Umbilical cord (tissue), 2 donors: ENCODE measurements around the gene KLHDC1. TPM values are rescaled to one million over a fixed set of nuclear protein-coding genes. Genes with fewer than 3 reads are reported as not detected.
"Not testable (repeated sequence)": the region's sequence is repeated elsewhere in the genome, so short reads cannot be mapped to it uniquely, and the experiment has no call there.

Source experiments
- DNase-seq: peaks from one replicate; pipeline ENCODE4 v3.0.0-alpha.2; 2015; ENCODE audit warnings: low spot score
- total RNA-seq: library from RNA; depleted of rRNA; stranded (reverse); fragments of >200 nt; gene quantifications from one replicate; pipeline ENCODE4 v1.2.3, GENCODE V29; 2014; ENCODE audit warnings: low replicate concordance; ENCODE audit not compliant: insufficient read depth

Gene KLHDC1
- total RNA-seq: 36.8 TPM

DNA sequence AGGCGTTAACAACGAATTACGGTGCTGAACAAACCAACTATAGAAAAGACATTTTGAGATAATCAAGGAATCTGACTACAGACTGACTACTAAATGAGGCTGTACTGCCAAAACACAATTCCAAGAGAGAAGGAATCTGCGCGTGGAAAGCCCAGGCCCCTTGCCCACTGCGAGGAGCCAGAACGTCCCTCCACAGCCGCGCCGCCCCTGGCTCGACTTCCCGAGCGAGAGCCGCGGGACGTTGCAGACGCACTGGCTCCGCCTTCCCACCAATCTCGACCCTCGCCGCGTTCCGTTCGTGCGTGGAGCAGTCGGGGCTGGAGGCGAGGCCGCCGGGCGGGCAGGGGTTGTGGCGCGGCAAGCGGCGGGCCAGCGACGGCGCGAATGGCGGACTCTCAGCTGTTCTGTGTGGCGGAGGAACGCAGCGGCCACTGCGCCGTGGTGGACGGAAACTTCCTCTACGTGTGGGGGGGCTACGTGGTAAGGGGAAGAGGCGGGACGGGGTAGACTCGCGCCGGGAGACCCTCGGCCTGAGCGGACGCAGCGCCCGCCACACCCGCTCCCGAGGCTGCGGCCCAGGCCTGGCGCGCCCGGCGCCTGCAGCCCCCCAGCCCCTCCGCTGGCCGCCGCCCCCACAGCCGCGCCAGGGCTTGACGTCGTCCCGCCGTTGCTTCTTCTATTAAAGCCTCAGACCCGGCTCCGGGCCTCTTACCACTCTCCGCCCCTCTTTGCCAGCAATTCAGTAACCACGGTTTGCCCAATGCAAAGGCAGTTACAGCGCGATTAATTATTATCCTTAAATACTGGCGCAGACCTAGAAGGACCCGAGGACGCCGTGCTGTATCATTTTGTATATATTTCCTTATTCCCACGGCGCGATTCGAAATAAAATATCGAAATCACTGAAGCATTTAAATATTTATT is at the start of gene KLHDC1:
TSS of gene KLHDC1 (plus strand) at position 310 of the 924 bp plus-strand sequence. CDS start at position 385, 75 bp downstream.
- DNase-seq: peak; percentile 92

GRCh38 chr14:49653508-49653907 is 39.4 kb upstream of the KLHDC1 start:
- no peak for DNase-seq

DNA sequence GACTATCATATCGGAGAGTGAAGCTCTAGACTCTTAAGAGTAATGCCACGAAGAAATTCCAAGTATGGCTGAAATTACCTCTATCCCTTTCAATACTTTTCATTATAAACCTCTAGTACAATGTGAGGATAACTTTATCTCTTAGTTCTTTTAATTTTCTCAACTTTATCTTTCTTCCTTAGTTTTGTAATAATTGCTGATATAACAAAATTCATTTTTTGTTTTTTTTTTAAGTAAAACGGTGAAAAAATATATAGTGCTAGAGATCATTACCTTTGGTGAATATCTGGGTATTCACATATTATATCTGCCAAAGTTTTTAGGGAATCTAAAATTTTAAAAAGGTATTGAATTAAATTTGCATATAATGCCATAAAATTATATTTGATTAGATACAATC is 38.4 kb upstream of the KLHDC1 start:
- no peak for DNase-seq

- DNase-seq: not testable (repeated sequence)
Measured at GRCh38 chr14:49657500-49657899, 35.4 kb upstream of the KLHDC1 start.

DNA sequence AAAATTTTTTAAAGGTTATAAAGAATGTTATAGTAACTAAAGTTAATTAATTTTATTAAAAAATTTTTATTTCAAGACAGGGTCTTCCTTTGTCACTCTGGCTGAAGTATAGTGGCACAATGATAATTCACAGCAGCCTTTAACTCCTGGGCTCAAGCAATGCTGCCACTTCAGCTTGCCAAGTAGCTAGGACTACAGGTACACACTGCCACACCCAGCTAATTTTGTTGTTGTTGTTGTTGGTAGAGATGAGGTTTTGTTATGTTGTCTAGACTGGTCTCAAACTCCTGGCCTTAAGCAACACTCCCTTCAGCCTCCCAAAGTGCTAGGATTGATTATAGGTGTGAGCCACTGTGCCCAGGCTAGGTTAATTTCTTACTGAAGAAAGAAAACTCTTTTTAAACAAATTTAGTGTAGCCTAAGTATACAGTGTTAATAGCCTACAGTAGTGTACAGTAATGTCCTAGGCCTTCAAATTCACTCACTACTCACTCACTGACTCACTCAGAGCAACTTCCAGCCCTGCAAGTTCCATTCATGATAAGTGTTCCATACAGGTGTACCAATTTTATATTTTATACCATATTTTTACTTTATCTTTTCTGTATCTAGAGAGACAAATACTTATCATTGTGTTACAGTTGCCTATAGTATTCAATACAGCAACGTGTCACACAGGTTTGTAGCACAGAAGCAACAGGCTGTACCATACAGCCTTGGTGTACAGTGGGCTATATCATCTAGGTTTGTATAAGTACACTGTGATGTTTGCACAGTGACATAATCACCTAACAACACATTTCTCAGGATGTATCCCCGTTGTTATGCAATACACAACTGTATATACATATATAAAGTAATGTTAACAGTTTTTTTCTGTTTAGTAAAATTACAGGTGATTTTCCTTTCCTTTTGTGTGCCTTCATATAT is 33.1 kb upstream of the KLHDC1 start:
- no peak for DNase-seq

- DNase-seq: no peak
Measured at GRCh38 chr14:49670475-49670874, 22.4 kb upstream of the KLHDC1 start.

DNA sequence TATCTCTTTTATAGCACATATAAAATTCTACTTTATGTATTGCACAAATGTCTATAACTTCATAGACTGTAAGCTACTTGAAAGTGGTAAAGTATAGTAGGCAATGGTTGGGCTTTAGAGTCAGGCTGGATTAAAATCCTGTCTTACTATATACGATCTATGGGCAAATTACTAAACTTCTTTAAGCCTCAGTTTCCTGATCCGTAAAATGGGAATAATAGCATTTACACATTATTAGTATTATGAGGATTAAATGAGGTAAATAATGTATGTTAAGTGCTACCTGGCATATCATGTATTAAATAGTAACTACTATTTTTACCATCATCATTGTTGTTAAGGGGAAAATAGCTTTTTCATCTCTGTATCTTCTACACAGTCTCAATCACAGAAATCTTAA is 19.3 kb upstream of the KLHDC1 start:
- no peak for DNase-seq

DNA sequence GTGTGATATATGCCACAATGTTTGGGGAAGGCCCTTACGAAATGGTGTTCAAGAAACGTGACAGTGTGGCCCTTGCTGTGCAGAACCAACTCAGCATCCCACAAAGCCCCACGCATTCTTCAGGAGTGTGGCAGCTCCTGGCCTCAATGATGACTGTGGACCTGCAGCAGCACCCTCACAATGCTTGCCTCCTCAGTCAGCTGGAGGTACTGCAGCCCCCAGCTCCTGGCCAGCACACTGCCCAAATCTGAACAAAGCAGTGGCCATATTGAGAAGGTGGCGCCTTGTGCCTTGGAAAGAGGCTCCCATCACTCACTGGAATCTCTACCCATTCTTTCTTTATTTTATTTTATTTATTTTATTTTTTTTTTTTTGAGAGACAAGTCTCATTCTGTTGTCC is 15.3 kb upstream of the KLHDC1 start:
- no peak for DNase-seq

- DNase-seq: no peak
Measured at GRCh38 chr14:49679271-49679670, 13.6 kb upstream of the KLHDC1 start.

DNA sequence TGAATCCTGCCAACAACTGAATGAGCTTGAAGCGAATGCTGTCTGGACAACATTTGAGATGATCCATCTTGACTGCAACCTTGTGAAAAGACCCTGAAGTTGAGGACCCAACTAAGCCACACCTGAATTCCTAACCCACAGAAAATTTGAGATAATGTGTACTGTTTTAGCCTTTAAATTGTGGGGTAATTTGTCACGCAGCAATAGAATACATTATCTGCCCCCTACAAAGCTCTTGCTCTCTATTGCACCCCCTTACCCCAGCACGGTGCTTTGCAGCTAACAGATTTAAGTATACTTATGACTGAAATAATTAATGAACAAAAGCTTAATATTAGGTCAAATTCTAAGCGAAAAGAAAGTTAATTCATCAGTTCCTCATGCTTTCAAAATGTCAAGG is 6.5 kb upstream of the KLHDC1 start:
- DNase-seq: no peak

DNA sequence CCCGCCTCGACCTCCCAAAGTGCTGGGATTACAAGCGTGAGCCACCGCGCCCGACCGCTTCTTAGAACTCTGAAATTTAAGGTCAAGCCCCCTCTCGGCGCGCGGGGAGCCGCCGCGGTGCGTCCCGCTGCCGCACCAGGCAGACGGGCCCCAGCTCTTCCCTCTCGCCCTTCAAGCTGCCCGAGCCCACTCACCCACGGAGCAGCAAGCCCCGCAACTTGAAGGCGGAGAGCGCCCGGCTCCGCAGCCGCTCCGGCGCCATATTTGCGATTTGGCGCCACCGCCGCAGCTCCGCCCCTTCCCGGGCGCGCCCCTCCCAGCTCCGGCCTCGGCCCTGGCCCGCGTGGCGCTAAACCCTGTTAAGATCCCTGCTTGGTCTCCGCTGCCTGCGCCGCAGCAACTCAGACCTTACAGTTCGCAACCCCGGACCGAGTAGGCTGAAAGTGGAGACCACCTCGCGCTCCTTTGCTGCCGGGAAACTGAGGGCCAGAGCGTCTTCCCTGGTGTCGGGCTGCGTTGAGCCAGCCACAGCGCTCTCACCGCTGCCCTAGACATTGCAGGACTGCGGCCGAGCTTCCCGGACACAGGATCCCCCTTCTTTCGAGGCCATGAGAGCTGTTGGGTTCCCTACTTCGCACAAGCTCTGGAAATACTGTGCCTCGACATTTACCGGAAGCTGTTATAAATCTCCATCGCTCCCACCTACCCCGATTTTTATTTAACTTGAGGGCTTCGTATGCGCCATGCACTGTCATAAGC is 4.8 kb upstream of the KLHDC1 start, which contains the start of gene POLE2:
TSS of gene POLE2 (minus strand) at position 273 of the 759 bp plus-strand sequence. CDS start at position 262, 11 bp downstream.
- DNase-seq: peak; percentile 74

DNA sequence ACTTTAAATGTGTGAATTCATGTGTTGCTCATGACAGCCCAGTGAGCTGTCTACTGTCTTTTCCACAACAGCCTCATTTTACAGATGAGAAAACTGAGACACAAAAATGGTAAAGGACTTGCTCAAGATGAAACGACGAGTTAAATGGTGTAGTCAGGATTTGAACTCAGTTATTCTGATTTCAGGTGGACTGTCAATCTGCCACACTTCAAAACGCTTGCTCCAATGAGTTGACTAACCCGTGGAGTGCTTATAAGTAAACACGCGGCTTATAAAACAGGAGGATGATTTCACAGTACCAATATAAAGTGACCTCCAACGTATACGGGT is 4.3 kb upstream of the KLHDC1 start:
- no peak for DNase-seq

- no peak for DNase-seq
Measured at GRCh38 chr14:49691031-49691430, 1.9 kb upstream of the KLHDC1 start.

GRCh38 chr14:49692193-49692757 is 645 bp upstream of the KLHDC1 start:
- DNase-seq: no peak

- DNase-seq: not testable (repeated sequence)
Measured at GRCh38 chr14:49693735-49694124, 810 bp downstream of the KLHDC1 start.

DNA sequence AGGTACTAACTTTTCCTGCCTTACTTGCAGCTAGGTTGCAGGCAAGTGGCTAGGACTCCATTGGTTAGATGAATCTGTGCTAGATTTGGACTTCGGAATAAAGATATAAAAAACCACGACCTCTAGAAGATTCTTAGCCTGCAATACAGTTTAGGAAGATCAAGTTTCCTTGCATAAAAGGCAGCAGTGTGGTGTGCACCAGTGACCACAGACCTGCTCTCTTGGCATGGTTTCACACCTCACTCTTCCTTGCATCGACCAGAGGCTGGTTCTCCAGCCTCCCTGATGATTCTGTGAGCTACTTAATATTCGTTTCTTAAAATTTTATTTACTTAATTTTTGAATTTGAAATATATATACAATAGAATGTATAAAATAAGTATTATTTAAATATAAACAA is 9.8 kb downstream of the KLHDC1 start:
- DNase-seq: no peak

DNA sequence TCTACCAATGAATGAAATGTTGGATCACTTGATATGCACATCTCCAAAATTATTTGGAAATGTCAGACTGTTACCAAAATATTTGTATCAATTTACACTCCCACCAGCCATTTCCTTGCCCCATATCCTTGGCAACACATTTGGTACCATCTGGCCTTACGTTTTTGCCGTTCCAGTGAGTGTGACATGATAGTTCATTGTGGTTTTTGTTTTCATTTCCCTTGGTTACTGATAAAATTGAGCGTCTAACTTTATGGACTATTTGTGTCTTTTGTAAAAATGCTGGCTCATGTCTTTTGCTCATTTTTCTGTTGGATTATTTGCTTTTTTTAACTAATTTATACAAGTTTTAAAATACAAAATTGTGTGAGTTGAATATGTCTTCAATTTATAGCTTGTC is 11.0 kb downstream of the KLHDC1 start:
- no peak for DNase-seq

- not testable (repeated sequence) for DNase-seq
Measured at GRCh38 chr14:49704471-49704870, 11.6 kb downstream of the KLHDC1 start.

DNA sequence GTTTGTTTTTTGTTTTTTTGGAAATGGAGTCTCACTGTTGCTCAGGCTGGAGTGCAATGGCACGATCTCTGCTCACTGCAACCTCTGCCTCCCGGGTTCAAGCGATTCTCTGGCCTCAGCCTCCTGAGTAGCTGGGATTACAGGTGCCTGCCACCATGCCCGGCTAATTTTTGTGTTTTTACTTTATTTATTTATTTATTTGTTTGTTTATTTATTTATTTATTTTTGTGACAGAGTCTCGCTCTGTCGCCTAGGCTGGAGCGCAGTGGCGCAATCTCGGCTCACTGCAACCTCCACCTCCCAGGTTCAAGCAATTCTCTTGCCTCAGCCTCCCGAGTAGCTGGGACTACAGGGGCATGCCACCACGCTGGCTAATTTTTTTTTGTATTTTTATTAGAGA is 18.1 kb downstream of the KLHDC1 start:
- not testable (repeated sequence) for DNase-seq

- no peak for DNase-seq
Measured at GRCh38 chr14:49720744-49721143, 27.8 kb downstream of the KLHDC1 start.
